D721Med (cell line): ENCODE measurements around the gene TBL1X.

ENCODE experiments used
- DNase-seq: peaks from one replicate; pipeline ENCODE4 v3.0.0; 2011; ENCODE audit warnings: low spot score; ENCODE audit not compliant: insufficient read length
- FAIRE-seq: peaks from 2 replicates; lab custom pipeline; 2011; peaks lifted over from hg19 to GRCh38; lab: Jason Lieb, UNC
- CTCF ChIP-seq: IDR thresholded peaks from 2 replicates; pipeline ENCODE4 v1.5.1; 2012; ENCODE audit warnings: mild to moderate bottlenecking, control low read depth; ENCODE audit not compliant: insufficient read depth; ENCODE audit errors: missing control alignments

The TBL1X gene

GRCh38 chrX:9670136-9670814, 205.4 kb downstream of the TBL1X start:
- DNase-seq (no peak), FAIRE-seq (peak; percentile 93)
- no peak for TF ChIP-seq CTCF

- DNase-seq (no peak), FAIRE-seq (no peak)
- no peak for TF ChIP-seq CTCF
Observed at GRCh38 chrX:9671998-9672397, 207.1 kb downstream of the TBL1X start.

- no peak for TF ChIP-seq CTCF
- FAIRE-seq, result no peak
- no peak for DNase-seq
Observed at GRCh38 chrX:9676306-9676705, 211.4 kb downstream of the TBL1X start.

GRCh38 chrX:9676738-9677097, 211.9 kb downstream of the TBL1X start:
- DNase-seq, result no peak
- FAIRE-seq, result no peak

GRCh38 chrX:9677098-9677739, 212.4 kb downstream of the TBL1X start:
- DNase-seq (no peak), FAIRE-seq (no peak)
- TF ChIP-seq CTCF, result no peak

More at GRCh38 chrX:9676738-9677097, 211.9 kb downstream of the TBL1X start:
- TF ChIP-seq CTCF, result no peak

- DNase-seq, result no peak
- no peak for TF ChIP-seq CTCF
- peak; percentile 80 for FAIRE-seq
Observed at GRCh38 chrX:9678215-9678965, 213.5 kb downstream of the TBL1X start.

- TF ChIP-seq CTCF, result no peak
- FAIRE-seq (no peak), DNase-seq (no peak)
Observed at GRCh38 chrX:9681011-9681410, 216.2 kb downstream of the TBL1X start.
